COLO829 (cell line): Measurements from ENCODE around the gene TMEM156.

Experiments
- DNase-seq: peaks from one replicate; pipeline ENCODE4 v3.0.0; 2012; ENCODE audit warnings: low spot score

TMEM156 gene

GRCh38 chr4:39032218-39033085, at the start of gene TMEM156:
Gene TMEM156, minus strand, starts transcription at chr4:39032409. Its CDS starts 96 bp downstream, at chr4:39032313.
- DNase-seq, result no peak

DNA sequence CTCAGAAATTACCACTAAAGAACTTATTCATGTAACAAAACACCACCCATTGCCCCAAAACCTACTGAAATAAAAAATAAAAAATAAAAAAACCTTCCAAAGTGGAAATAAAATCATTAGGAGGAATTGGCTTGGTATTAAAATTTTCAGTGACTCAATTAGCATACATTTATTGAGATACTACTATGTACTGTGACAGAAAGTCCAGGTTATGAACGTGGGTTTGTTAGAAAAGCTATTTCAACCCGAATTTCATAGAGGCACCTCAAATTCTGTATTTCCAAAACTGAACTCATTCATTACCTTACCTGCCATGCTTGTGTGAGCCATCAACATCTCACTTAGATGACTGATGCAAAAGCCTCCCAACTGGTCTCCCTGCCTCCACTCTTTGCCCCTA, 46.6 kb upstream of the TMEM156 start:
- no peak for DNase-seq

DNA sequence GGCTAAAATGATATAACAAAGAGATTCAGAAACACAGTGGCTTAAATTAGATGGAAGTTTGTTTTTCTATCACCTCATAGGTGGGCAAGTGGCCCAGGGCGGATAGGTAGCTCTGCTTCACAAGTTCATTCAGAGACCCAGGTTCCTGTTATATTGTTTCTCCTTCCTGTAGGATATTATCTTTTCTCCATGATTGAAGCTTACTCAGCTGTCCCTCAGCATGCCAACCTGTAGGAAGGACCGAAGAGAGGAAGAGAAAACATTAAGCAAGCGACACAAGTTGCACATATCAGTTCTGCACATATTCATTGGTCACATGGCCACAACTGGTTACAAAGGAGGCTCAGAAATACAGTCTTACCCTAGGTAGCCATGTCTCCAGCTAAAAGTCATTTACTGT, 36.7 kb upstream of the TMEM156 start:
- no peak for DNase-seq

GRCh38 chr4:39067451-39067850, 35.2 kb upstream of the TMEM156 start:
- DNase-seq, result no peak

GRCh38 chr4:39067031-39067430, 34.8 kb upstream of the TMEM156 start:
- no peak for DNase-seq

DNA sequence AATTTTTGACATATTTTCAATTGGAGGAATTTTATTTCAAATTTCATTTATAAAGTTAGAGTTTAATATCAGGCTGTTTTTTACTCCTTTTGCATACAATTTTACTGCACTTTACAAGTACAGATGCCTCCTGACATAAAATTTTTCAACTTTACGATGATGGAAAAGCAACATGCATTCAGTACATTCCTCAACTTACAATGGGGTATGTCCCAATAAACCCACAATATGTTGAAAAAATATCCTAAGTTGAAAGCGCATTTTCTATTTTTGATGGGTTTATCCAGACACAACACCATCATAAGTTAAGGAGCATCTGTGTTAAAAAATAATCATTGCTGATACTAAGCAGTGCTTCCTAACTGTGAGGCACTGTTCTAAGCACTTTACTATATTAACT, 34.2 kb upstream of the TMEM156 start:
- no peak for DNase-seq

GRCh38 chr4:39063430-39063829, 31.2 kb upstream of the TMEM156 start:
- DNase-seq, result no peak

DNA sequence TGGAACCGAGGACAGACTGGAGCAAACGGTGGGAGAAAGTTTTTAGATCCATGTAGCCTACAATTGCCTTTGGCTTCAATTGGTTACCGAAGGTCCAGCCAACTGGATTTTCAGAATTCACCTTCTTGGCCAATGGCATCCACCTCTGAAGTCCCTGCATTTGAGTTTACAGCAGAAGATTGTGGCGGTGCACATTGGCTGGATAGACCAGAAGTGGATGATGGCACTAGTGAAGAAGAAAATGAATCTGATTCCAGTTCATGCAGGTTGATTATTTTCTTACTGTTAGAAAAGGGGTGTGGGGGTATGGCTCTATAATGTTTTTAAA, 30.5 kb upstream of the TMEM156 start:
- DNase-seq, result no peak

DNA sequence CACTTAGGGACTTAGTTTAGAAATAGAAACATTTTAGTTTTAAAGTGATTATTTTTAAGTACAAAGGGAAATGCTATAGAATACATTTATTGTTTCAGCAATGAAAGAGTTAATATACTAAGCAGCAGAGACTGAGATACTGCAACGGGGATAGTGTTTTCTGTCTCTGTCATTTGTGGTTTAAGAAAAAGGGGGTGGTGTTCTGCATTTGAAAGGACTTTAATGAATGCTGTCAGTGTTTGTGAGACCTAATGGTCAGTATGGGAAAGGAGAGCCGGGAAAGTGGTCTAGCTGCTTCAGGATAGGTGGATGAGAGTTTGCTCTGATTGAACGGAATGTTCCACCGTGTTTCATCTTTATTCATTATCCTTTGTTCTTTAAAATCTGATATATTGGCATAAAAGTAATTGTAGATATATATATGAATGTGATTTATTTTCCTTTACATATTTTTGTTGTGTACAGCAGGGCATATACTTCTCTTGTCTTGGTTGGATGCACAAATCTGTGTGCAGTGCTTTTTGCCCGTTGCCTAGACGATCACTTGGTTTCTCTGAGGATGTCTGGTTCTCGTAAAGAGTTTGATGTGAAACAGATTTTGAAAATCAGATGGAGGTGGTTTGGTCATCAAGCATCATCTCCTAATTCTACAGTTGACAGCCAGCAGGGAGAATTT, 30.0 kb upstream of the TMEM156 start, which contains the start of gene KLHL5:
TSS of gene KLHL5 (plus strand) at position 139 of the 676 bp plus-strand sequence. CDS start at position 560, 421 bp downstream.
- DNase-seq, result peak; percentile 73

DNA sequence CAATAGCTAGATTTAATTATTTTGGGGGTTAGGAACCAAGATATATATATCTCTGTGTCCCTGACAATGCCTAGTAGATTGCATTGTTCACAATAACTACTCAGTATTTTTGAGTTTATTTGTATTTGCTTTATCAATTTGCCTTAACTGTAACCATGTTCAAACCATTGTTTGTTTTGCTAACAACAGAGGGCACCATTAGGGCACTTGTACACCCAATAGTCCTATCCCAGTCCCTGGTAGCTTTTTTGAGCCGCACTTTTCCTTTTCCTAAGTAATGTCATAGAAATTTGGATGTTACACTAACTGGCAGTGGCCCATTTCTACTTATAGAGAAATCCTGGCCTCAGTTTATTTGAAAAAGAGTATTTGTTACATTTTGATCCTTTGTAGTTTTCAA, 29.2 kb upstream of the TMEM156 start:
- DNase-seq, result no peak

- no peak for DNase-seq
Observed at GRCh38 chr4:39056023-39056422, 23.8 kb upstream of the TMEM156 start.

DNA sequence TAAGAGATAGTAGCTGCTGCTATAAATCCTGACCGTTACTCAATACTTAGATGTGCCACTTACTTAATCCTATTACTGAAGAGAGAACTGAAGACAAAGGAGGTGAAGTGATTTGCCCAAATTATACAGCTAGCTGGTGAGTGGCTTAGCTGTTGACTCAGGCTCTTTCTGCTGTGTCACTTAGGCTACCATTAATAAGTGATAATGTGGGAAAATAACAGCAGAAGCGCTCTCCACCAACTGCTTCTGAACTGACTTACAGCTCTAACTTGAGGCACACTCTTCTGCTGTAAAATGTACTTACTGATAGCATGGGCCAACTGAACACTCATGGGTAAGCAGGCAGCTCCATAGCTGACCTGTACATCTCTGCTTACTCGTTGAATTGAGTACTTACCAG, 22.3 kb upstream of the TMEM156 start:
- DNase-seq, result no peak

DNA sequence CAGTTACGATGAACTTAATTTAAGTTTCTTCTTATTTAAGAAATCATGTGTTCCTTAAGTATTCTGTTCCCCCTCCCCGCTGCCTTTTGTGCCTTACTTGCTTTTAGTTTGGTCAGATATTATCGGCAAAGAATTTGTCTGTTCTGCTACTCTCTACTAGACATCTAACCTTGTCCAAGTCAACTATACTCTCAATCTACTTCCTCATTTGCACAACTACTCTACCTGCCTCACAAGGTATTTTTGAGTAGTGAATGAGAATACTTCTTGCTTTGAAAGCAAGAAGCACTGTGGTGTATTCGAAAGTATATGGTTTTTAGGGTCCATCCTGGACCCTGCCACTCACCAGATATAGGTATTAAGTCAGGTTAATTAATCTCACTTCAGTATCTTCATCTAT, 21.8 kb upstream of the TMEM156 start:
- no peak for DNase-seq

DNA sequence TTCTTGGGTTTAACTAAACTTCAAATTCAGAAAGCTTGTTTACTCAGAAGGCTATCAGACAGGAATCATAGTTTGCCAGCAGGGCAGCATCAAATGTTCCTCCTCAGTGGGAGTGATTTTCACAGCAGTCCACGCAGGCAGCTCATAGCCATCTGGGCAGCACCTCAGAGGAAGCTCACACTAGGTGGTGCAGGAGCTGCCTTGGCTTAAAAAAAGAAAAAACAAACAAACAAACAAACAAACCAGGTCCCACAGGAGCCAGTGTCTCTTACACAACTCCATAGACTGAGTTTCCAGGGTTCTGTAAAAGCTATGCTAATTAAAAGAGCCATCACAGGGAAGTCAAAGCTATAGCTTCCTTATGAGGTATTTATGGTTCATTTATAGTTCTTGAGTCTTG, 19.3 kb upstream of the TMEM156 start:
- DNase-seq, result no peak

GRCh38 chr4:39050590-39050989, 18.4 kb upstream of the TMEM156 start:
- no peak for DNase-seq

DNA sequence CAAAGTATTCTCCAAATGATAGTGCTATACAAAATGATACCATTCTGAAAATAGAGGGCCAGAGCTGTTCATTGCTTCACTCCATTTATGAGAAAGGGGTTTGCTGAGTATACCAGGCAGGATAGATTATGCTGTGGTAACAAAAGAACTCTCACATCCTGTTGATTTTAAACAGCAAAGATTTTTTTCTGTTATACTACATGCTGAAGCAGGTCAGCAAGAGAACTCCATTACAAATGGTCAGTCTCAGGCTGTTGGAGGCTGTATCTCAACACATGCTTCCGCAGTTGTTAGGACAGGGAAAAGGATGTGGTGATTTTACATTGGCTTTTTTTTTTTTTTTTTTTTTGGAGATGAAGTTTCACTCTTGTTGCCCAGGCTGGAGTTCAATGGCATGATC, 16.1 kb upstream of the TMEM156 start:
- DNase-seq, result no peak

DNA sequence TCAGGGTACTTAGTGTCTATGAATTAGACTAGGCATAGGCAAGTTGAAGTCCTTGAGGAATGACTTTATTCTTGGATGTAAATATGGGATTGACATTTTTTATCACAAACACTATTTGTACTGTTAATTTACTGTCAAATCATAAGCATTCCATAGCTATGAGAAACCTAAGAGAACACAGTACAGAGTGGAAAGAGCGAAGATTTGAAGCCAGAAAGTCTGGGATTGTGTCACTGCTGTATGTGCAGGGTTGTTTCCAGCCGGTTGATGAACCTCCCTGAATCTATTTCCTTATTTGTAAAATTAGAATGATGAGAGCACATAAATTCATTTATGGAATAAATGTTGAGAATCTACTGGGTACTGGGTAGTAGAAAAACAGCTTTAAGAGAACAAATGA, 15.5 kb upstream of the TMEM156 start:
- no peak for DNase-seq

GRCh38 chr4:39046249-39046648, 14.0 kb upstream of the TMEM156 start:
- DNase-seq, result no peak

DNA sequence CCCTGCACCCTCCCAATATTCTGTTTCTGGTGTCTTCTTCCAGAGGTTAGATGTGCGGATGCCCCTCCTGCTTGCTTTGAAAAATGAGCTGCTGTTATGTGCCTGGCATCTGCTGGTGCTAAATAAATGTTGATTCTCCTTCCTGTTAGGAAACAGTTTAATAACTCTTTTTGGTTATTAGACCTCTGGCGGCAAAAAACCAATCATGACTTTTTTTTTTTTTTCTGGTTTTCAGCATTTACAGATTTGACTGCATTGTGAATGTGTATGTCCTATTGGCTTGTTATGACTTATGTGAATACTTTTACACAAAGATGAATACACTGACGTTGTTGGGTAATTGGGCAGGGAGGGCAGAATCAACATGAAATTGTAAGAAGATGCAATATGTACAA, 13.6 kb upstream of the TMEM156 start:
- no peak for DNase-seq

DNA sequence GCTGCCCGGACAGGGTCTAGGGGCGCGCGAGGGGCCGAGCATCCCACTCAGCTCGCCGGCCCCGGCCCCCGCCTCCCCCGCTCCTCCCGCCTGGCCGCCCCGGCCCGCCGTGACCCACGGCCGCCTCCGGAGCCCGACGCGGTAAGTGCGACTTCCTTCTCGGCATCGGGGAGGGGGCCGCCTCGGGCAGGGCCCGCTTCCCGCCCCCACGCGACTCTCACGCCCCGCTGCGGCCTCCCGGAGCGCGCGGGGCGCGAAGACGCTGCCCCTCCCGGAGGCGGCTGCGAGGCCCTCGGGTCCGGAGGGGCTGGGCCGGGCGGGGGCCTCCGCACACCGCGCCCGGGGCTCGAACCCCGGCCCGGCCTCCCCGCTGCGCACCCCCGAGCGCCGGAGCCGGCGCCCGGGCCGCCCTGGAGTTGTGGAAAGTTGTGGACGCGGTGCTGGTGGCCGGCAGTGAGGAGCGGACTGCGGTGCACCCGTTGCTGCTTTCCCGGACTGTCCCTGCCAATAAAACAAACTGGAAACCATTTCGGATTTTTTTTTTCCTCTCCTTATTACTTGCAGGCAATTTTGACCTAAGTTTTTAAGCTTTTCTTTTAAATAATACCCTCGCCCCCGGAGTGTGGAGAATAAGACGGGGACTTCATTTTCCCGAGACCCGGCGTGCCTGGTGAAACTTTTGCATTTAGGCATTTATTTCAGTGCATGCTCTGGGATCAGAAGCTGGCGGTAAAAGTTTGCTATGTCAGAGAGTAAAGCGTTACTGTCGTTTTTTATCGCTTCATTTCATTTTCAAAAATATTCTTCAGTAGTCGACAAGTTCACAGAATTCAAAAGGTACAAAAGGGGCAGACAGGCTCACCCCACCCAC, 13.0 kb upstream of the TMEM156 start:
- DNase-seq, result no peak

DNA sequence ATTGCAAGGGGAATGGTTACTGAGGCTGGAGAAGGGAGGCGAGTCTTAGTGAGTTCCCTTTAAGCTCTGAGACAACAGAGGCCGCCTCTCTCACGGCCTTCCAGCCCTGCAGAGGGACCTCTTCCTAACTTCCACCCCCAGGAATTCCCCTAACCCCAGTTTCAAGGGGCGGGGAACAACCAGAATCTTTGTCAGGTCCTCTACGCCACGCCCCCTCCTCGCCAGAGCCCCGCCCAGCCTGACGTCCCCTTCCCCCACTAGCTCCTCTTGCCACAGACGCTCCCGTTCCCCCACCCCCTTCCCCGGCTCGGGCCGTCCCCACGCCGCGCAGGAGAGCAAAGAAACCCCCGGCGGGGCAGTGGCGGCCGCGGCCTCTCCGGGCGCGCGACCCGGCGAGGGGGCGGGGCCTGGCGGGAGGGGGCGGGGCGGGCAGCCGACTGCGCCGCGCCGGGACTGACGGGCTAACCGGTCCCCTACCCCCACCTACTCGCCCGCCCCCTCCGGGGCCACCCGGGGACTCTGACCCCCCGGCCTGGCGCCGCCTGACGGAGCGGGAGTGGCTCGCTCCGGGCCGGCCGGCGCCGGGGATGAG, 12.3 kb upstream of the TMEM156 start:
- peak; percentile 50 for DNase-seq

DNA sequence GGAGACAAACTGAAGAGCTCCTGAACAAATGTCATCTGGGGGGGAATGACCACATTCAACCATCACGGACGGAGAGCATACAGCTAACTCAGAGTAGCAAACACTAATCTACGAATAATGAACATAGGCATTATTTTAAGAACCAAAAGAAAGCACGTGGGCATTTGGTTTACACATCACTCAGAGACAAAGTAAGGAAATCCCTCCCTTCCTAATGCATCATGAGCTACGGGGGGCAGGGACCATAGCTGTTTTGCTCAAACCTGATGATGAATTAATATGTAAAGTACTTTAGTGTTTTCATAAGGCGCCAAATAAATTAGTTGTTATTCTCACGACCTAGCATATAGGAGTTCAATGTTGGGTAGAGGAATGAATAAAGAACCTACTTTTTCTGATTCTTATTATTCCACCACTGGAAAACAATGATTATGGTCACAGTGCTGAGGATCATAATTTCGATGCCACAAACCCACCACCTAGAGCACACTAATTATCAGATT, 11.7 kb upstream of the TMEM156 start:
- DNase-seq, result no peak
